ENCODE measurements around the gene SNAPC4. TPM values are rescaled to one million over a fixed set of nuclear protein-coding genes. Genes with fewer than 3 reads are reported as not detected.

Gene SNAPC4
- total and polyA plus RNA-seq, 2 of the 8 experiments (the other 6 are each of a cell fraction or from before 2014, with no cell fraction given), result 6.9 to 18.1 TPM

DNA sequence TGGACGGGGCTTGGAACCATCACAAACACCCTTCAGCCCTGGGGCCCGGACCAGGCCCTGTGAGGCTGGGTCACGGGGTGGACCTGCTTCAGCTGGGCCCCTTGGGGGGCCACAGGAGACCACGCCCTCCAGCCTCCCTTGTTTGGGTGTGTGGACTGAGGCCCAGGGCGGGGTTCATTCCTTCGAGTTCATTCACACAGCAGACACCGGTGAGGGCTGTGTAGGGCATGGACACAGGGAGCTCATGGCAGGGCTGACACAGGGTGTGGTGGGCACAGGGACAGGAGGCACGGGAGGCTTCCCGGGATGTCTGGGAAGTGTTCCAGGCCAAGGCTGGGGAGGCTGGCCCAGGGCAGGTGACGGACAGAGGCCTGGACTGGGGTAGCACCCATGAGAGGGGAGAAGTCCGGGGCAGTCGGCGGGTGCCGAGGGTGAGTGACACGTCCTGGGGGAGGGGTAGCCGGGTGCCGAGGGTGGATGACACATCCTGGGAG, 45.3 kb downstream of the SNAPC4 start (continued):
- no peak for TF ChIP-seq EGR1 (IDR thresholded peaks at IDR 0.05; ENCODE audit: borderline replicate concordance, low read depth, low read length)
- TF ChIP-seq RXRA (IDR thresholded peaks at IDR 0.05; ENCODE audit: insufficient read depth, low read depth, low read length), result no peak
- TF ChIP-seq SIX5 (IDR thresholded peaks at IDR 0.05; ENCODE audit: low read depth, low read length), result no peak
